Measurements from ENCODE around the gene ST7. TPM values are rescaled to one million over a fixed set of nuclear protein-coding genes. Genes with fewer than 3 reads are reported as not detected.

ST7 gene
- total RNA-seq, 3 donors from 2014 or later (not counting 1 experiment from before 2014, with no cell fraction given) = 9.8 to 15.7 (median 12.9) TPM

DNA sequence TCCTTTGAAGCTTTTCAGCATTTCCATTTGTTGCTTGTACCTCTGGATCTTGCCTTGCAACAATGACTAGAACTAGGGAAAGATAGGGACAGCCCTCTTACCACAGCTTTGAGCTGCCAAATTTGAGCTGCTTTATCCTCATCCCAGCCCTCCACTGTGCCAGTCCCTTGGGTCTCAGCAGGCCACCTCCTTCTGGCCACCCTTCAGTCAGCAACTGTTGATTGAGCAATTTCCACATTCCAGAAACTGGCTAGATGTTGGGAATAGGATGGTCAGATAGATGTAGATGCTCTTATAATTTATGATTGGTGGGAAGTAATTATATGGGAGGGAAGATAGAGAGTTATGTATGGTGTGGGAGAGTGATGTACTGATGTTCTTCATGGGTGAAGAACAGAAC, 100.1 kb downstream of the ST7 start:
- H3K27ac Mint-ChIP-seq = no peak overlapping the region
- no peak overlapping the region for H3K4me3 ChIP-seq (ENCODE audit: low read length)
- no peaks in the 10 kb centered on the region for H3K9me3 ChIP-seq (ENCODE audit: control insufficient read depth, insufficient read depth, low read length)
- no peak overlapping the region for H3K27ac ChIP-seq (ENCODE audit: low read length)
- peaks cover 25 to 36% of the 10 kb centered on the region in 2 donors for H3K4me1 Mint-ChIP-seq
- DNase-seq = no peak
- peaks cover 0 to 3% of the 10 kb centered on the region in 2 donors for H3K9me3 Mint-ChIP-seq
- no peaks in the 10 kb centered on the region for H3K27me3 ChIP-seq (ENCODE audit: control insufficient read depth, insufficient read depth, low read length)
- H3K4me3 Mint-ChIP-seq = no peak overlapping the region
- H3K36me3 ChIP-seq (ENCODE audit: control insufficient read depth, insufficient read depth, low read length) = no peaks in the 10 kb centered on the region
- H3K4me1 ChIP-seq (ENCODE audit: control insufficient read depth, insufficient read depth, low read length) = no peaks in the 10 kb centered on the region
- no peak for ATAC-seq
- no peak for TF ChIP-seq CTCF (IDR thresholded peaks at IDR 0.05)
- intact Hi-C loops (cut with micrococcal nuclease) = no loop called here
- H3K36me3 Mint-ChIP-seq = no peaks in the 10 kb centered on the region
- no peaks in the 10 kb centered on the region for H3K27me3 Mint-ChIP-seq (ENCODE audit: low read depth in 2 of 2)

- Histone ChIP-seq H3K9me3 (ENCODE audit: control insufficient read depth, insufficient read depth, low read length) (no peaks in the 10 kb centered on the region), H3K27me3 (ENCODE audit: control insufficient read depth, insufficient read depth, low read length) (no peaks in the 10 kb centered on the region), H3K4me1 (ENCODE audit: control insufficient read depth, insufficient read depth, low read length) (no peaks in the 10 kb centered on the region), H3K4me3 (ENCODE audit: low read length) (no peak overlapping the region), H3K36me3 (ENCODE audit: control insufficient read depth, insufficient read depth, low read length) (no peaks in the 10 kb centered on the region), H3K27ac (ENCODE audit: low read length) (no peak overlapping the region)
- ATAC-seq (no peak), DNase-seq (no peak)
- Mint-ChIP-seq H3K36me3 (no peaks in the 10 kb centered on the region), H3K4me3 (no peak overlapping the region), H3K9me3 (no peaks in the 10 kb centered on the region), H3K27me3 (ENCODE audit: low read depth in 2 of 2) (no peaks in the 10 kb centered on the region), H3K4me1 (peaks cover 8 to 15% of the 10 kb centered on the region in 2 donors), H3K27ac (no peak overlapping the region)
- no peak for TF ChIP-seq CTCF (IDR thresholded peaks at IDR 0.05)
- intact Hi-C loops (cut with micrococcal nuclease) = no loop called here
Observed at GRCh38 chr7:117061751-117062150, 108.5 kb downstream of the ST7 start.

GRCh38 chr7:117062300-117062699, 109.0 kb downstream of the ST7 start:
- no peaks in the 10 kb centered on the region for H3K9me3 ChIP-seq (ENCODE audit: control insufficient read depth, insufficient read depth, low read length)
- H3K4me3 Mint-ChIP-seq = no peak overlapping the region
- H3K4me1 ChIP-seq (ENCODE audit: control insufficient read depth, insufficient read depth, low read length) = no peaks in the 10 kb centered on the region
- H3K36me3 ChIP-seq (ENCODE audit: control insufficient read depth, insufficient read depth, low read length) = no peaks in the 10 kb centered on the region
- intact Hi-C loops (cut with micrococcal nuclease) = no loop called here
- ATAC-seq (no peak), DNase-seq (no peak)
- H3K27ac Mint-ChIP-seq = no peak overlapping the region
- WGBS (ENCODE audit: insufficient coverage) = no CpG with 5 or more reads among the region's 1 CpG
- peaks cover 14 to 21% of the 10 kb centered on the region in 2 donors for H3K4me1 Mint-ChIP-seq
- no peaks in the 10 kb centered on the region for H3K27me3 Mint-ChIP-seq (ENCODE audit: low read depth in 2 of 2)
- no peak overlapping the region for H3K4me3 ChIP-seq (ENCODE audit: low read length)
- no peak overlapping the region for H3K27ac ChIP-seq (ENCODE audit: low read length)
- no peaks in the 10 kb centered on the region for H3K9me3 Mint-ChIP-seq
- TF ChIP-seq CTCF (IDR thresholded peaks at IDR 0.05) = no peak
- no peaks in the 10 kb centered on the region for H3K27me3 ChIP-seq (ENCODE audit: control insufficient read depth, insufficient read depth, low read length)
- H3K36me3 Mint-ChIP-seq = no peaks in the 10 kb centered on the region

GRCh38 chr7:117064688-117065087, 111.4 kb downstream of the ST7 start:
- H3K4me3 Mint-ChIP-seq = no peak overlapping the region
- intact Hi-C loops (cut with micrococcal nuclease) = no loop called here
- H3K9me3 Mint-ChIP-seq = no peaks in the 10 kb centered on the region
- H3K27ac Mint-ChIP-seq = no peak overlapping the region
- no peak for ATAC-seq
- Histone ChIP-seq H3K4me1 (ENCODE audit: control insufficient read depth, insufficient read depth, low read length) (no peaks in the 10 kb centered on the region), H3K27ac (ENCODE audit: low read length) (no peak overlapping the region), H3K9me3 (ENCODE audit: control insufficient read depth, insufficient read depth, low read length) (no peaks in the 10 kb centered on the region), H3K4me3 (ENCODE audit: low read length) (no peak overlapping the region), H3K36me3 (ENCODE audit: control insufficient read depth, insufficient read depth, low read length) (no peaks in the 10 kb centered on the region), H3K27me3 (ENCODE audit: control insufficient read depth, insufficient read depth, low read length) (no peaks in the 10 kb centered on the region)
- no peaks in the 10 kb centered on the region for H3K36me3 Mint-ChIP-seq
- no peaks in the 10 kb centered on the region for H3K27me3 Mint-ChIP-seq (ENCODE audit: low read depth in 2 of 2)
- 92% methylated on average over 2 of the region's 3 CpGs for WGBS (ENCODE audit: insufficient coverage)
- peaks cover 27 to 34% of the 10 kb centered on the region in 2 donors for H3K4me1 Mint-ChIP-seq
- no peak for TF ChIP-seq CTCF (IDR thresholded peaks at IDR 0.05)
- no peak for DNase-seq

Data from natural killer cell (primary cell).